ENCODE measurements around the gene DTWD1.
"Not testable (repeated sequence)": the region's sequence is repeated elsewhere in the genome, so short reads cannot be mapped to it uniquely, and the experiment has no call there.

Gene DTWD1

DNA sequence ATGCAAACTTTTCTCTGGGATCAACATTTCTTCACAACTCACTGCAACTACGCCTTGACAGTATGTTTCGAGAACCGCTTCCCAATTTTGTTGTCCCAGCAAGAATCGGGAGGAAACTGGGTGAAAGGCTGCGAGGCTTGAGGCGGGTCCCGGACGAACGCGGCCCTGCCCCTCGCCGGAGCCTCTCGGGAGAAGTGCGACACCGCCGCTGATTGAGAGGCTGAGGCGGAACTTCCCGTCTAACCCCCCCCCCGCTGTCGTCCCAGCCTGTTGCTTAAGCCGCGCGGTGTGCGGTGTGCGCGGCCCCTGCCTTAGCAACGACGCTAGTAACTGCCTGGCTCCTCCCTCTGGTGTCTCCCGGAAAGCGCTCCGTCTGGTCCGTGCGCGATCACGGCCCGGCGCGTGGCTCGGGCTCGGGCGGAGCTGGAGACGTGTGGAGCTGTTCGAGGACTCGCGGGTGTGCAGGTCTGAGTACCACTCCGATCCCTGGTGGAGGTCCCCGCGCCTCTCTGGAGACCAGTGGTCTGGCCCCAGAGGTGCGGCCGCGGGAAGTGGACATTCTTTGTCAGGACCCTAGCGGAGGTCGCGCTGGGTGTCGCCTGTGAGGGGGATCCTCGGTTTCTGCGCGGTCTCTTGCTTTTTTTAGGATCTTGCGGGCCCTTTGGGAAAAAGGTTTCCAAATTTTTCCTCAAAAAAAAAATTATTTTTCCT, at the start of gene DTWD1, which contains the start of gene FAM227B:
TSS of gene DTWD1 (plus strand) at position 391 of the 711 bp plus-strand sequence. CDS start 4,120 bp downstream, outside the sequence.
TSS of gene FAM227B (minus strand) at position 161 of the 711 bp plus-strand sequence. CDS start 5,647 bp downstream, outside the sequence.
- DNase-seq (ENCODE audit: low read depth in 2 of 2), result peak; percentile 90 to 92

DNA sequence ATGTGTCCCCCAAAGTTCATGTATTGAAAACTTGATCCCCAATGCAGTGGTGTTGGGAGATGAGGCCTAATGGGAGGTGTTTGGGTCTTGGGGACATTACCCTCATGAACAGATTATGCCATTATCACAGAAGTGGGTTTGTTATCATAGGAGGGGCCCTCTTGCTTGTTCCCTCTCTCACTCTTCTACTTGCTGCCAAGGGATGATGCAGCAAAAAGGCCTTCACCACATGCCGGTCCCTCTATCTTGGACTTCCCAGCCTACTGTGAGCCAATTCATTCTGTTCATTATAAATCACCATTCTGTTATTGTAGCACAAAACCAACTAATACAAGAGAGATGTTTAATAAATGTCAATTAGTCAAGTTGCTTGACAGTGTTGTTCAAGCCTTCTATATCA, 47.4 kb upstream of the DTWD1 start:
- no peak for DNase-seq (ENCODE audit: low read depth in 2 of 2)

DNA sequence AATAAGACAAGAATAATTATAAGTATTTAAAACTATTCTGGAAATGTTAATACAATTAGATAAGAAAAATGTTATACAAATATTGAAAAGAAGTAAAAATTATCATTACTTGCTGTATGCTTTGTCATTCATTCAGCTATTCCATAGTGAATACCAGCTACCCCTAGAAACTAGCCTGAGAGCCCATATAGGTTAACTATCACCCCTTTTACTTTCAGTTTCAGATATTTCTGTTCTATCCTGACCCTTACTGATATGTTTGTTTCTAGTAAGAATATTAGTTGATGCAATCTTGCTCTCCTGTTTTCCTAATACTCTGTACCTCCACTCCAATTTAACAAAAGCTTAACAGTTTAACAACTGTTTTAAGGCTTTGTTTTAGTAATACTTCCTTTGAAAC, 31.8 kb upstream of the DTWD1 start:
- DNase-seq (ENCODE audit: low read depth in 2 of 2), result no peak

GRCh38 chr15:49592829-49593316, 28.0 kb upstream of the DTWD1 start:
- not testable (repeated sequence) for DNase-seq (ENCODE audit: low read depth in 2 of 2)

DNA sequence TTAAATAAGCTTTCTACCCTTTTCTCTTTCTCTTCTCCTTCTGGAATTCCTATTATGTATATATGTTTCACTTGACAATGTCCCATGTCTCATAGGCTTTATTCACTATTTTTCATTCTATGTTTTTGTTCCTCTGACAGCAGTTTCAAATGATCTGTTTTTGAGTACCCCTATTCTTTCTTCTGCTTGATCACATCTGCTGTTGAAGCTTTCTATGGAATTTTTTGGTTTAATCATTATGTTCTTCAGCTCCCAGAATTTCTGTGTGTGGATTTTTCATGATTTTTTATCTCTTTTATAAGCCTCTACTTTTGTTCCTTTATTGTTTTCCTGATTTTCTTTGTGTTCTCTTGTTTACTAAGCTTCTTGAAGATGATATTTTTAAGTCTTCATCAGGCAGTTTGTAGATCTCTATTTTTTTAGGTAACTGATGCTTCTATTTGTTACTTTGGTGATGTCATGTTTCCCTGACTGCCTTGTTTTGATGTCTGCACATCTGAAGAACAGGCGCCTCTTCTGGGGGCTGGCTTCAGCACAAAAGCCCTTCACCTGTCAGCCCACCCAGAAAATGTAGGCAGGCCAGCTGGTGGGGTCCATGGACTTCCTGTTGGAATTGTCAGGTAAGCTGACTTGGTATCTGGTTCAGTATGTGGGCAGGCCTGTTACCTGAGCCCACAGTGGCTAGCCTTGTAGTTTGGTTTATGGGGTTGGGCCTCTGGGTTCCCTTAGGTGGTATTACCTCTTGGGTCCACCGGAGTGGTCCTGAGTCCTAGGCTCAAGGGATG, 16.0 kb upstream of the DTWD1 start:
- no peak for DNase-seq (ENCODE audit: low read depth in 2 of 2)

DNA sequence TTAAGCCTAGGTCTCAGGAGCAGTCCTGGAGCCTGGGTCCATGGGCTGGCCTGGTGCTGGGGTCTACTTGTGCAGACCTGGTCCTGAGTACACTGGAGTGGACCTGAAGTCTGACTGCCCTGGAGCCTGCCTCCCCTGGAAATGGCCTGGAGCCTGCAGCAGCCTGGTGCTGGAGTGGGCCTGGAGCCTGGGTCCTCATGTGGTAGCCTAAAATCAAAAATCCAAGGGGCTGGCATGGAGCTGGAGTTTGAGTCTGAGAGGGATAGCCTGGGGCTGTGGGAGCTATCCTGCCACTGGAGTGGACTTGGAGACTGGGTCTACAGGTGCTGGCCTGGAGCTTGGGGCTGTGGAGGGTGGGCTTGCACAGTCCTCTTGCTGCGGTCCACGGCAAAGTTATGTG, 15.3 kb upstream of the DTWD1 start:
- DNase-seq (ENCODE audit: low read depth in 2 of 2), result no peak

DNA sequence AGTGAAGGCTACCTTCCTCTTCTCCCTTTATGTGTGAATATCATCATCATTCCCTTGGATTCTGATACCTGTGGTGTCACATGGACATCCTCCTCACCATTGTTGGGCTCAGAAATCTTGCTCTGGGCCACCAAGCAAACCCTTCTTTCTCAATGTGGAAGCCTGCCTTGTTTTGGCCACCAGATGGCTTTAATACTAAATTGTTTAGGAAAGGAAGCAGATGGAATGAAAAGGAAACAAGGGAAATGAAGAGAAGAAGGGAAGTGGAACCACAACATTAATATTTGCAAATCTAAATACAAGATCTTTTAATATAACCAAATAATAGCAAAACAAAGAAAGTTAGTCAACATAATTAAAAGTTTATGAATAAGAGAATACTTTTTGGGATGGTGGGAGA, 14.3 kb upstream of the DTWD1 start:
- no peak for DNase-seq (ENCODE audit: low read depth in 2 of 2)

GRCh38 chr15:49610157-49610918, 10.5 kb upstream of the DTWD1 start:
- DNase-seq (ENCODE audit: low read depth in 2 of 2), result no peak

DNA sequence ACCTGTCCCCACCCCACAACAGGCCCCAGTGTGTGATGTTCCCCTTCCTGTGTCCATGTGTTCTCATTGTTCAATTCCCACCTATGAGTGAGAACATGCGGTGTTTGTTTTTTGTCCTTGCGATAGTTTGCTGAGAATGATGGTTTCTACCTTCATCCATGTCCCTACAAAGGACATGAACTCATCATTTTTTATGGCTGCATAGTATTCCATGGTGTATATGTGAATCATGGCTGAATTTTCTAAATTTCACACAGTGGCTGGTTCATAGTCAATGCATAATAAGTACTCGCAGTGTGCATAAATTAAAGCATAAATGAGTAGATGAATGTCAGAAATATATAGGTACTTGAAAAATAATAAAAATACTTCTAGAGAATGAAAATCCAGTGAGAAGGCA, 8.6 kb upstream of the DTWD1 start:
- not testable (repeated sequence) for DNase-seq (ENCODE audit: low read depth in 2 of 2)

DNA sequence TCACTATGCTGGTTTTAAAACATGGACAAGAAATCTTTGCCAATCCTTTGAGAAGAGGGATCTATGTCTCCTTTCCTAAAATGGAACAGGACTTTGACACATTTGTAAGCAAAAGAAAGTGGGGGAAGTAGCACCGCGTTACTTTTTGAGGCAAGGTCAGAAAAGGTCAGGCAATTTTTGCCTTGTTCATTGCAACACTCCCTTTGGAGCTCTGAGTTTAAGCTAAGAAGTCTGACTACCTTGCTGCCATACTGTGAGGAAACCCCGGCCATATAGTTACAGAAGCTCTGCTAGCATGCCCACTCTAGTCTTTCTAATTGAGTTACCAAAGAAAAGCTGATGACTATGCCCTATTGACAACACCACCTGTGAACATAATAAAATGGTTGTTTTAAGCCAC, 1.6 kb upstream of the DTWD1 start:
- no peak for DNase-seq (ENCODE audit: low read depth in 2 of 2)

DNA sequence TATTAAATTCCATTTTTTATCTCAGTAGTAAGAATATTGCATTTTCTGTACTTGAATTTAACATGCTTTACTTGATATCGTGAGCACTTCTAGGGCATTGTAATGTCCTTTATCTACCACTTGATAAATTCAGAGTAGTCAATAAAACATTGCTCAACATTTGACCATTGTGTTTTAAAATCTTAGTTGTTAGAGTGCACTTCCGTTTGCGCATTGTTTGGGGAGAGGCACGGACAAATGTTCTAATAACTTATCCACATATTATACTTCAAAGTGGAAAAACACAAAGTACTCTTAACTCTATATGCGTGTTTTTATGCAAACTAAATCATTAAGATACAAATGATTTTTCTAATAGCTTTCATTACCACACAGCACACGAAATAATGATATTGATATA, 649 bp upstream of the DTWD1 start:
- DNase-seq (ENCODE audit: low read depth in 2 of 2), result no peak

DNA sequence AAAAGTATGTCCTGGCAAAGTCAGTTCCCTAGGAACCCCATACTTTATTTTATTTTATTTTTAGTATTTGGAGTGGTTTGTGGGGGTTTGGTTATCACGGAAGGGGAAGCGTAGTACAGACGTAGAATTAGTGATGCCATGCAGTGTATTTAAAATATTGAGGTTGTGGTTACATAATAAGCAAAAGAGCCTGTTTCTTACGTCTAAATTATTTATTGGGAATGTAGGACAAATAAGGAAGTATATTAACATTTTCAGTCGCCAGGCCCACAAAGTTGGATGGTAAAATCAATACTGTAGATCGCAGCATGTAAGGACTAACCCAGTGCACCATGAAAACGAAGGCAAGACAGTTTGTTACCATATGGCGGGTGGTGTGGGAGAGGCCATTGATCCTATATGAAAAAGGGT, 558 bp downstream of the DTWD1 start:
- no peak for DNase-seq (ENCODE audit: low read depth in 2 of 2)

DNA sequence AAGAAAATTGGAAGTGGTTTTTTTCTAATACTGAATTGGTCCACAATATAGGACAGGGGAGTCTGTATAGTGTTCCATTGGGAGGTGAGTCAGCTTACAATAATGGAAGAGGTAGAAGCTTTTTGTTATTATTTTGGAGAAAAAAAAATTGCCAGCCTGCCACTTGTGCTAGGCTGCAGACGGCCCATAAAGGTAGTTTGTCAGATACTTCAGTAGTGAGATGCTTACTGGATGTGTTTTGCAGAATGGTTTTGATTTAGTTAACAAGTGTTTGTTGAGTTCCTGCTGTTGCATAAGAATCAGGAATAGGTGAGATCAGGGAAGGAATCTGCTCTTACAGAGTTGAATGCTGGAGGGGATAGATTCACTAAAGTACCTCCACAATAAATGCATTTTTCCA, 1.0 kb downstream of the DTWD1 start:
- DNase-seq (ENCODE audit: low read depth in 2 of 2), result no peak

GRCh38 chr15:49622561-49622960, 1.7 kb downstream of the DTWD1 start:
- DNase-seq (ENCODE audit: low read depth in 2 of 2), result no peak

- DNase-seq (ENCODE audit: low read depth in 2 of 2), result no peak
These were observed 3.2 kb downstream of the DTWD1 start for GRCh38 chr15:49624056-49624455.

DNA sequence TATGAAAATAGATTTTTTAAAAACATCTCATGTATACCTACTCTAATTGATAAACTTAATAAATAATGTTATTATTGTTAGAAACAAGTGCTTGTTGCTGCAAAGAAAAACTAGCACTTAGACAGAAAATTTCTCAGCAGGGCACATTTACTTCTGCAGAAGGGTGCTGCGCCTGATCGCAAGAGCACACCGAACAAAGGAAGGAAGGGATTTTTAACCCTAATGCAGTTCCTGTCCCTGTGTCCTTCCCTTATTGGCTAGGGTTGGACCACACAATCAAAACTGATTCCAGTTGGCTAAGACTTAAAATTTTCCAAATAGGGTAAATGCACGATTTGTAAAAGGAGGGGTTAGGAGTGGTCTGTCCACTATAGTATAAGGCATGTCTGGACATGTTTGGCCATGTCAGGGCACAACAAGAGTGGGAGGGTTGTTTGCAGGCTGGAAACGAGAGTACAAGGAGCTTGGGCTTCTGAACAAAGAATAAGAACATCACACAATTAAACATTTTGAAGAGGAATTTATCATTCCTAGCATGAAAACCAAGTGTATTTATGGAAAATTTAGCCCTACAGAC, 4.7 kb downstream of the DTWD1 start:
- DNase-seq (ENCODE audit: low read depth in 2 of 2), result no peak

- DNase-seq (ENCODE audit: low read depth in 2 of 2), result no peak
These were observed 6.6 kb downstream of the DTWD1 start for GRCh38 chr15:49627407-49627877.

- DNase-seq (ENCODE audit: low read depth in 2 of 2), result no peak
These were observed 7.5 kb downstream of the DTWD1 start for GRCh38 chr15:49628379-49628778.

DNA sequence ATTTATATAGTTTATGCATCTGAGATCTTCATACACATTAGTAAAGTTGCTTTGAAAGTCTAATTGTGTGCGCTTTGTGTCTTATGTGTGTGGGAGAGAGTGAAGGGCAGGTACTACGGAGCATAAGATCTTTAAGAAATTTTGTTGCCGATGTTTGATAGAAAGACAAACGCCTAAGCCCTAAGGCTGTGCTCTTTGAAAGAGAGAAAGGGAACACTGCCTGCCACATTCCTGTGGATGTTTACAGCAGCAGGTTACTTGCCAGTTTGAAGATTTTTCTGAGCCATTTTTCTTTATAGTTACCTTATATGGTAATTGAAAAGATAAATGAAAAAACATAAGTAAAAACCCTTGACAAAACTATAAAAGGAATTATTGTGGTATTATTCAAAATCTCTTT, 17.0 kb downstream of the DTWD1 start:
- DNase-seq (ENCODE audit: low read depth in 2 of 2), result no peak

DNA sequence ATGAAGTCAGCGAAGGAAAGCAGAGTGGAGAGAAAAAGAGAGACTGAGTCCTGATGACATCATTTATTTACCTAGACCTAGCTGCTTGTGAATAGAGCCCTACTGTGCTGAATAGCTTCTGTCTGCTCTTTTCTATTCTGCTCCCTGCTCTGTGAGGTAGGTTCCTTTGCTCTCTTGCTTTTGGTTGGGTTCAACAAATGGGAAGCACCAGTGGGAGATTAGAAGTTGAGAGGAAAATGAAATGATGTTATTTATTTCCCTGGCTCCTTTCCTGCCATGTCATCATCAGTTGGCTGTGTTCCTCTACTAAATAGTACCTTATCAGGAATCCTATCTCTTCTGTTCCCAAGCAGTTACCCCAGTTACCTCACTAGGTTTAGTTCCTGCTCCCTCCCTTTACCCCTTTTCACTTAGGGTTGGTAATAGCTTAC, 23.5 kb downstream of the DTWD1 start:
- DNase-seq (ENCODE audit: low read depth in 2 of 2), result no peak

GRCh38 chr15:49645277-49645676, 24.4 kb downstream of the DTWD1 start:
- no peak for DNase-seq (ENCODE audit: low read depth in 2 of 2)

GRCh38 chr15:49645941-49646340, 25.1 kb downstream of the DTWD1 start:
- no peak for DNase-seq (ENCODE audit: low read depth in 2 of 2)

Data from stimulated activated CD8-positive, alpha-beta memory T cell treated with anti-CD3 and anti-CD28 coated beads, Interleukin-15, amount 100 ng/mL, for 48 hours (primary cell).